AG04450 (cell line): Measurements from ENCODE around the gene NAT8L. TPM values are rescaled to one million over a fixed set of nuclear protein-coding genes. Genes with fewer than 3 reads are reported as not detected.

Experiments used
- CTCF ChIA-PET: fragments of 300-600, 350-600 bp; formaldehyde crosslinking; extraction: SDS; loops from one replicate; lab custom pipeline; 2022; ENCODE audit warnings: antibody characterized with exemption, inconsistent platforms; lab: Charles Lee
- POLR2A ChIA-PET: fragments of 350-600 bp; formaldehyde crosslinking; extraction: SDS; loops from one replicate; lab custom pipeline; 2021; ENCODE audit warnings: antibody characterized with exemption, inconsistent platforms; lab: Yijun Ruan, JAX
- DNase-seq: peaks from one replicate; pipeline ENCODE4 v3.0.0-alpha.2; 2011; ENCODE audit warnings: low read depth, low spot score
- H3K27ac ChIP-seq: one replicate; pipeline ENCODE4 v1.5.1; 2012; ENCODE audit warnings: low read depth, low read length, control low read depth
- H3K27me3 ChIP-seq: one replicate; pipeline ENCODE4 v1.6.0; 2012; ENCODE audit warnings: low read length; ENCODE audit not compliant: control insufficient read depth, insufficient read depth
- H3K4me3 ChIP-seq: 2 replicates; pipeline ENCODE4 v1.5.1; 2011; ENCODE audit warnings: mild to moderate bottlenecking, low read depth, low read length, control low read depth
- H3K9me3 ChIP-seq: 2 replicates; pipeline ENCODE4 v1.5.1; 2012; ENCODE audit warnings: low read length; ENCODE audit not compliant: control insufficient read depth, insufficient read depth
- CTCF ChIP-seq: IDR thresholded peaks from 2 replicates; pipeline ENCODE4 v1.5.1; 2011; ENCODE audit warnings: low read depth, low read length, control low read depth, inconsistent platforms
- polyA plus RNA-seq: library from polyadenylated mRNA; depleted of rRNA; stranded (reverse); fragments of >200 nt; gene quantifications from 2 replicates; pipeline ENCODE4 v1.2.3, GENCODE V29; 2011; rRNA removed

NAT8L gene
- polyA plus RNA-seq, 1 experiment: not detected

- ChIA-PET CTCF (no interaction called here), POLR2A (no interaction called here)
- Histone ChIP-seq H3K27me3 (peaks cover 8% of the 10 kb centered on the region), H3K27ac (no peak overlapping the region), H3K4me3 (no peak overlapping the region), H3K9me3 (no peaks in the 10 kb centered on the region)
- TF ChIP-seq CTCF: no peak
- no peak for DNase-seq
Observed at GRCh38 chr4:2116687-2117400, 57.7 kb downstream of the NAT8L start.

Other genes with a start within 250 kb of the NAT8L start
- gene LETM1, start 203.2 kb upstream of the NAT8L start, polyA plus RNA-seq: 11.9 and 15.2 TPM in 2 replicates
- gene NSD2, start 187.9 kb upstream of the NAT8L start, polyA plus RNA-seq: 23.7 and 26.4 TPM in 2 replicates
- 9.1 and 9.3 TPM in 2 replicates for gene NELFA, start 50.4 kb upstream of the NAT8L start, polyA plus RNA-seq
- gene HAUS3, start 182.8 kb downstream of the NAT8L start, polyA plus RNA-seq: 3.1 and 6.0 TPM in 2 replicates
- 0.35 and 0.42 TPM in 2 replicates for gene POLN, start 182.8 kb downstream of the NAT8L start, polyA plus RNA-seq
- 46.0 and 59.5 TPM in 2 replicates for gene MXD4, start 202.8 kb downstream of the NAT8L start, polyA plus RNA-seq